Ovary (tissue), 9 donors: ENCODE results near the gene KIF9. TPM values are rescaled to one million over a fixed set of nuclear protein-coding genes. Genes with fewer than 3 reads are reported as not detected.

Experiments used
- DNase-seq, 5 donors: peaks; one replicate each; pipeline ENCODE4 v3.0.0-alpha.2; 2019 to 2020
- H3K27ac ChIP-seq, 2 donors: fragments of 200-600 bp; one replicate each; pipeline versions ENCODE4 v1.5.1 to v1.8.0; 2019 to 2022
- H3K27me3 ChIP-seq: fragments of 200-600 bp; one replicate; pipeline ENCODE4 v1.8.0; 2022
- H3K36me3 ChIP-seq: fragments of 200-600 bp; sonication (generic); one replicate; pipeline ENCODE4 v1.5.1; 2019
- H3K4me1 ChIP-seq: one replicate; pipeline ENCODE4 v1.8.1; 2013; ENCODE audit warnings: mild to moderate bottlenecking, moderate library complexity; ENCODE audit not compliant: insufficient read depth
- H3K4me3 ChIP-seq: fragments of 200-600 bp; sonication (generic); one replicate; pipeline ENCODE4 v1.5.1; 2017
- H3K9me3 ChIP-seq, 2 donors: fragments of 200-600 bp in 1 of 2; sonication (generic) in 1 of 2; one replicate each; pipeline versions ENCODE4 v1.5.1 to v1.8.1; 2013 to 2019; ENCODE audit warnings: mild to moderate bottlenecking in 1 of 2, moderate library complexity in 1 of 2
- EP300 ChIP-seq: sonication (generic); formaldehyde crosslinking; IDR thresholded peaks from one replicate; pipeline ENCODE4 v1.6.1; 2017; ENCODE audit warnings: antibody characterized with exemption
- POLR2A ChIP-seq: fragments of 450-650 bp; IDR thresholded peaks from one replicate; pipeline ENCODE4 v1.6.1; 2017; ENCODE audit warnings: antibody characterized with exemption, mild to moderate bottlenecking, moderate library complexity
- WGBS, 3 donors: extraction: QIAGEN DNeasy Blood & Tissue Kit in 1 of 3; methylation state at CpG; one replicate each; pipeline versions ENCODE4 v1.1.5 to v1.1.7; 2013 to 2017; 5-methylcytosine and 5-hydroxymethylcytosine counted together
- intact Hi-C, 4 donors: fragments of 100-400 bp; cut with DNase I; formaldehyde crosslinking; loops; one replicate each; pipeline versions ENCODE4 v1.11.0 to v1.15.1; 2022 to 2023
- polyA plus RNA-seq, 2 donors: library from polyadenylated mRNA; stranded (reverse); fragments of 200-250 nt in 1 of 2; fragments of 350-450 nt in 1 of 2; fragmentation: Illumina TruSeq in 1 of 2; extraction: RNeasy Lipid Tissue Mini Kit (QIAGEN cat#74804) in 1 of 2; gene quantifications; one replicate each; pipeline ENCODE4 v1.2.3, GENCODE V29; 2013 to 2014
- total RNA-seq, 7 donors: library from RNA; depleted of rRNA in 2 of 7; stranded (reverse); fragments of >200 nt in 2 of 7; fragmentation: NEBNext Ultra II Directional in 3 of 7; extraction: Animal tissue kit (Norgen Biotek cat#: 25700) in 3 of 7; gene quantifications; one replicate each; pipeline versions ENCODE4 v1.1.0 to v1.2.4, GENCODE V29; 2016 to 2023
- TF ChIP-seq, protein P1 (sequence below), 3 donors: fragments of 450-650 bp in 2 of 3; fragments of 200-600 bp in 1 of 3; IDR thresholded peaks; one replicate each; pipeline versions ENCODE4 v1.5.1 to v1.8.0; 2016 to 2022; ENCODE audit warnings: antibody characterized with exemption in 3 of 3, mild to moderate bottlenecking in 1 of 3
- donor health status: DM: no; HTN: no; CAD: no; lungs with moderate emphysema.
- donor health status: DM: no; HTN: no; CAD: no.
- donor health status: Bipolar disorder and iron deficiency.
- donor health status: DM: yes; HTN: yes; CAD: no.
- donor health status: DM: no; HTN: no; CAD: no.
- donor health status: DM: yes; HTN: yes; CAD: no.

KIF9 gene
- total and polyA plus RNA-seq, 9 donors: 2.5 to 29.4 (median 4.8) TPM

- intact Hi-C loops: no loop called here
- H3K9me3 ChIP-seq: no peaks in the 10 kb centered on the region
- H3K36me3 ChIP-seq: no peaks in the 10 kb centered on the region
- H3K27me3 ChIP-seq: no peaks in the 10 kb centered on the region
- H3K4me3 ChIP-seq: no peak overlapping the region
- no peak for DNase-seq
- TF ChIP-seq EP300: no peak
- TF ChIP-seq, protein P1, sequence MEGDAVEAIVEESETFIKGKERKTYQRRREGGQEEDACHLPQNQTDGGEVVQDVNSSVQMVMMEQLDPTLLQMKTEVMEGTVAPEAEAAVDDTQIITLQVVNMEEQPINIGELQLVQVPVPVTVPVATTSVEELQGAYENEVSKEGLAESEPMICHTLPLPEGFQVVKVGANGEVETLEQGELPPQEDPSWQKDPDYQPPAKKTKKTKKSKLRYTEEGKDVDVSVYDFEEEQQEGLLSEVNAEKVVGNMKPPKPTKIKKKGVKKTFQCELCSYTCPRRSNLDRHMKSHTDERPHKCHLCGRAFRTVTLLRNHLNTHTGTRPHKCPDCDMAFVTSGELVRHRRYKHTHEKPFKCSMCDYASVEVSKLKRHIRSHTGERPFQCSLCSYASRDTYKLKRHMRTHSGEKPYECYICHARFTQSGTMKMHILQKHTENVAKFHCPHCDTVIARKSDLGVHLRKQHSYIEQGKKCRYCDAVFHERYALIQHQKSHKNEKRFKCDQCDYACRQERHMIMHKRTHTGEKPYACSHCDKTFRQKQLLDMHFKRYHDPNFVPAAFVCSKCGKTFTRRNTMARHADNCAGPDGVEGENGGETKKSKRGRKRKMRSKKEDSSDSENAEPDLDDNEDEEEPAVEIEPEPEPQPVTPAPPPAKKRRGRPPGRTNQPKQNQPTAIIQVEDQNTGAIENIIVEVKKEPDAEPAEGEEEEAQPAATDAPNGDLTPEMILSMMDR (IDR thresholded peaks at IDR 0.05): no peak
- no peak for TF ChIP-seq POLR2A
- no peak overlapping the region for H3K27ac ChIP-seq
- WGBS, 3 donors: 93 to 98% (median 96%) methylated on average over 2 of the region's 2 CpGs
- no peaks in the 10 kb centered on the region for H3K4me1 ChIP-seq
Measured at GRCh38 chr3:47245271-47245670, 37.3 kb downstream of the KIF9 start.

- Histone ChIP-seq H3K4me3 (no peak overlapping the region), H3K36me3 (no peaks in the 10 kb centered on the region), H3K9me3 (no peaks in the 10 kb centered on the region), H3K4me1 (no peaks in the 10 kb centered on the region), H3K27me3 (no peaks in the 10 kb centered on the region), H3K27ac (no peak overlapping the region)
- no peak for DNase-seq
- intact Hi-C loops: no loop called here
- no peak for TF ChIP-seq EP300
- WGBS, 3 donors: 82 to 87% (median 82%) methylated on average over 10 of the region's 10 CpGs
Measured at GRCh38 chr3:47244531-47245100, 38.0 kb downstream of the KIF9 start.

DNA sequence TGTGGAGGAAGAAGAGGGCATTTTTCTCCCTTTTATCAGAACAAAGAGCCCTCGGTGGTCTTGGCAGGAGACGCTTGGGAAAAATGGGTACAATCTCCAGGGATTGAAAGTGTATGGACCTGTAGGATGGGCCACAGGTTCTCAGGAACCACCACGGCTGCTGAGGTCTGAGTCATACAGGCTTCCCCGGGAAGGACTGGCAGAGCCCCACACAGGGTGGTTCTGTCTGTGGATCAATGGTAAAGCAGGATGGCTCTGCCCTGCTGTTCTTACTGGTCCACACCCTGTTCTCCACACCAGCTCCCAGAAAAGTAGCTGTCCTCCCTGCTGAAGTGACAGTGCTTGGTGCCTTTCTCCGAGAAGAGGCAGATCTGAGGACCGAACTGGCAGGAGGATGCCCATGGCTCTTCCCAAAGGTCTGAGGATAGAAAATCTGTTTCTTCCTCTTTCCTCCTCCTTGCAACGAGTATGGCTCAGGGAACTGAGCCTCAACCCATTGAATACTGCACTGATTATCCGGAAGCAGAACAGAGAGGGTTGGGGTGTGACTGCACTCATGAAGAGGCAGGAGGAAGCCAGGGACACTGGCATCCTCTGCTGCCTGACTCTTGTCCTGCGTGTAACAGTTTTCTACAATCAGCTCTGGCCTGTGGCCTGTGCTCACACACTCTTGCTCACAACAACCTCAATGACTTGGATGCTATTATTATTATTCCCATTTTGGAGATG lies 39.0 kb downstream of the KIF9 start:
- DNase-seq: no peak
- no peak for TF ChIP-seq POLR2A
- no peaks in the 10 kb centered on the region for H3K27me3 ChIP-seq
- WGBS, 3 donors: 84 to 88% (median 85%) methylated on average over 9 of the region's 9 CpGs
- H3K9me3 ChIP-seq: no peaks in the 10 kb centered on the region
- intact Hi-C loops: no loop called here
- H3K4me3 ChIP-seq: no peak overlapping the region
- no peaks in the 10 kb centered on the region for H3K36me3 ChIP-seq
- H3K4me1 ChIP-seq: no peaks in the 10 kb centered on the region
- no peak overlapping the region for H3K27ac ChIP-seq

GRCh38 chr3:47239929-47240328 lies 42.7 kb downstream of the KIF9 start:
- Histone ChIP-seq H3K27ac (no peak overlapping the region), H3K27me3 (no peaks in the 10 kb centered on the region), H3K9me3 (no peaks in the 10 kb centered on the region), H3K36me3 (no peaks in the 10 kb centered on the region), H3K4me3 (no peak overlapping the region), H3K4me1 (no peaks in the 10 kb centered on the region)
- 87 to 95% (median 95%) methylated on average over 6 of the region's 6 CpGs for WGBS, 3 donors
- no peak for DNase-seq
- no peak for TF ChIP-seq EP300
- TF ChIP-seq, protein P1 (IDR thresholded peaks at IDR 0.05): no peak
- TF ChIP-seq POLR2A: no peak
- intact Hi-C loops: no loop called here

GRCh38 chr3:47238017-47238416 lies 44.6 kb downstream of the KIF9 start:
- WGBS, 3 donors: 90 to 97% (median 93%) methylated on average over 3 of the region's 3 CpGs
- no peaks in the 10 kb centered on the region for H3K9me3 ChIP-seq
- no peak for DNase-seq
- no peak for TF ChIP-seq EP300
- TF ChIP-seq, protein P1 (IDR thresholded peaks at IDR 0.05): no peak
- no peak overlapping the region for H3K27ac ChIP-seq
- intact Hi-C loops: no loop called here
- H3K4me1 ChIP-seq: no peaks in the 10 kb centered on the region
- no peak overlapping the region for H3K4me3 ChIP-seq
- H3K36me3 ChIP-seq: no peaks in the 10 kb centered on the region
- H3K27me3 ChIP-seq: no peaks in the 10 kb centered on the region
